Naive thymus-derived CD8-positive, alpha-beta T cell (primary cell): ENCODE measurements around the gene DPM3. TPM values are rescaled to one million over a fixed set of nuclear protein-coding genes. Genes with fewer than 3 reads are reported as not detected.

Experiments used
- ATAC-seq, 2 donors: fragments of 150-1000 bp; cut with Tn5 transposase in 1 of 2; sonication (Bioruptor Pico), chemical (Tn5 transposase) in 1 of 2; 1 replicate in 1 of 2; 2 replicates in 1 of 2; pipeline ENCODE4 v1.10.0; 2021; ENCODE audit warnings: mild to moderate bottlenecking in 2 of 2, moderate library complexity in 2 of 2
- POLR2A ChIA-PET: fragments of 350-600 bp; sonication (Branson Sonifier 250); formaldehyde crosslinking; loops from one replicate; lab custom pipeline; 2021; ENCODE audit warnings: antibody characterized with exemption; lab: Charles Lee
- DNase-seq, 10 donors: peaks; one replicate each; pipeline versions ENCODE4 v3.0.0 to v3.0.0-alpha.2; 2020 to 2022
- H3K27ac Mint-ChIP-seq, 10 donors: one replicate each; pipeline ENCODE4 v1.8.0; 2020 to 2022; ENCODE audit warnings: mild to moderate bottlenecking in 10 of 10, mixed read lengths in 10 of 10, moderate library complexity in 4 of 10, inconsistent platforms in 1 of 10
- H3K27me3 Mint-ChIP-seq, 5 donors: one replicate each; pipeline ENCODE4 v1.8.0; 2021 to 2022; ENCODE audit warnings: mixed read lengths in 5 of 5
- H3K36me3 Mint-ChIP-seq, 3 donors: one replicate each; pipeline ENCODE4 v1.8.0; 2020 to 2022; ENCODE audit warnings: mixed read lengths in 3 of 3, mild to moderate bottlenecking in 2 of 3, inconsistent platforms in 1 of 3
- H3K4me1 Mint-ChIP-seq, 4 donors: one replicate each; pipeline ENCODE4 v1.8.0; 2021 to 2022; ENCODE audit warnings: mixed read lengths in 4 of 4
- H3K4me3 Mint-ChIP-seq, 10 donors: one replicate each; pipeline ENCODE4 v1.8.0; 2020 to 2022; ENCODE audit warnings: mild to moderate bottlenecking in 10 of 10, mixed read lengths in 10 of 10, moderate library complexity in 6 of 10, inconsistent platforms in 1 of 10
- H3K9me3 Mint-ChIP-seq, 9 donors: one replicate each; pipeline ENCODE4 v1.8.0; 2020 to 2022; ENCODE audit warnings: mixed read lengths in 9 of 9, mild to moderate bottlenecking in 3 of 9, inconsistent platforms in 1 of 9, moderate library complexity in 1 of 9
- polyA plus RNA-seq, 3 donors: library from polyadenylated mRNA; unstranded; fragments of 300-500 nt; fragmentation: Illumina TruSeq; gene quantifications; one replicate each; pipeline ENCODE4 v1.2.3, GENCODE V29; 2021
- total RNA-seq, 8 experiments: library from RNA in 2 of 8; stranded (reverse) in 2 of 8; gene quantifications; one replicate each; pipeline ENCODE4 v1.2.3 and lab custom pipeline; 2021 to 2026

DPM3 gene
- total and polyA plus RNA-seq, 5 experiments from 2014 or later, result 45.2 to 159 (median 103) TPM

DNA sequence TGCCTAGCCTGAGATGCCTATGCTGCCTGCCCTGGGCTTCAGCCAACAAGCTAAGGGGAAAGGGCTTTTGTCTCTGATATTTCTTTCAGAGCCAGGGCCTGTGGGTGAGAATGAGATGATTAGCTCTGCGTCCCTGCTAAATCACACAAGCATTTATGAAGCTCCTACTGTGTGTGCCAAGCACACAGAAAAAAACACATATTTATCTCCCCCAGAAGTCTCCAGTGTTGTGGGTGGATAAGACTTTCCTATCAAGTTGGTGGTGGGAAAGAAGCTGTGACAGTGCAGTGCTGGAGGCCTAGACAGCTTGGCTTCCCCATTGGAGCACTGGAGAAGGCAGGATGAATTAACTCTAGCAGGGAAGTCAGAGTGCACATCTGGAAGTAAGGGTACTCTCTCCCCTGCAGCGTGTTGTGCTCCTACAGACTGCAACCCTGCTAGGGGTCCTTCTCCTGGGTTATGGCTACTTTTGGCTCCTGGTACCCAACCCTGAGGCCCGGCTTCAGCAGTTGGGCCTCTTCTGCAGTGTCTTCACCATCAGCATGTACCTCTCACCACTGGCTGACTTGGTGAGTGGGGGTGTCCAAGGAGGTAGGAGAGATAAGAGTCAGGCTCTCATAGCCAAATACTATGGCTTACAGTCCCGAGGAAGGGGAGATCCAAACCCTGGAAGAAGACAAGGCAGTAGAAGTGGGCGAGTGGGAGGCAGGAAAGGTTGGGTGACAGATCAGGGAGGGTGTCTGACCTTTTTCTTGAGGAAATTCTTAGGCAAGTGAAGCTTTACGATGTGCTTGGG is 3.0 kb downstream of the DPM3 start:
- no peak for ATAC-seq

DNA sequence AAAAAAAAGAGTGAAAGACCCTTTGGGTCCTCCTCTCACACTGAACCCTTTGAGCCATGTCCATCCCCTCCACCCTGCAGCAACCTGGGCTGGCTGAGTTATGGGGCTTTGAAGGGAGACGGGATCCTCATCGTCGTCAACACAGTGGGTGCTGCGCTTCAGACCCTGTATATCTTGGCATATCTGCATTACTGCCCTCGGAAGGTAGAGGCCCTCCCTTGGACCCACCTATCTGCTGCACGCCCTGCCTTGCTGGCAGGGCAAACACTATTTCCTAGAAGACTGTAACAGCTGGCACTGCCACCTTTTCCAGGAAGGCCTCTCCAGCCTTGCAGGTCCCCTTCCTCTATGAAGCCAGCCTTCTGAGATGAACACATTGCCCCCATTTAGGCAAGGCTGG is 3.6 kb downstream of the DPM3 start:
- Mint-ChIP-seq H3K27ac (peak overlapping the region; percentile 97 to 100 (median 99)), H3K4me3 (peak overlapping the region; percentile 95 to 100 (median 97)), H3K36me3 (peaks cover 0 to 17% (median 0%) of the 10 kb centered on the region in 3 donors), H3K27me3 (no peaks in the 10 kb centered on the region), H3K4me1 (peaks cover 23 to 48% (median 45%) of the 10 kb centered on the region in 4 donors), H3K9me3 (no peaks in the 10 kb centered on the region)
- peak; percentile 9 to 24 for ATAC-seq
- peak in 4 of 10 donors; percentile 18 to 26 (median 25) for DNase-seq
- POLR2A ChIA-PET, result interaction anchor here (0.6 to 2.5 kb wide), 5 partner anchors 9 to 431 kb away, joined by 3 to 21 read pairs (median 4); partner anchors contain the start of genes EFNA1, KRTCAP2, PYGO2 and TRIM46

More for the DNA sequence above, 3.0 kb downstream of the DPM3 start:
- no peaks in the 10 kb centered on the region for H3K27me3 Mint-ChIP-seq
- peaks cover 21 to 48% (median 45%) of the 10 kb centered on the region in 4 donors for H3K4me1 Mint-ChIP-seq
- no peaks in the 10 kb centered on the region for H3K9me3 Mint-ChIP-seq
- peak overlapping the region; percentile 95 to 100 (median 97) for H3K4me3 Mint-ChIP-seq
- DNase-seq, result no peak
- peak overlapping the region; percentile 97 to 100 (median 99) for H3K27ac Mint-ChIP-seq
- POLR2A ChIA-PET, result interaction anchor here (2.5 kb wide), 1 partner anchor 10 kb away, joined by 10 read pairs; the partner anchor contains the start of gene EFNA1
- peaks cover 0 to 15% (median 0%) of the 10 kb centered on the region in 3 donors for H3K36me3 Mint-ChIP-seq

- H3K9me3 Mint-ChIP-seq, result no peaks in the 10 kb centered on the region
- peaks cover 28 to 52% (median 49%) of the 10 kb centered on the region in 4 donors for H3K4me1 Mint-ChIP-seq
- POLR2A ChIA-PET, result interaction anchor here (0.5 to 2.4 kb wide), 11 partner anchors 9 to 198 kb away, joined by 3 to 21 read pairs (median 4); partner anchors contain the start of genes CKS1B, KRTCAP2, TRIM46 and ZBTB7B
- H3K4me3 Mint-ChIP-seq, result peak within 1 kb of the TSS; percentile 95 to 100 (median 97)
- DNase-seq (peak; percentile 83 to 93 (median 90)), ATAC-seq (peak; percentile 83 to 84)
- peaks cover 0 to 2% (median 0%) of the 10 kb centered on the region in 5 donors for H3K27me3 Mint-ChIP-seq
- peak within 1 kb of the TSS; percentile 97 to 100 (median 99) for H3K27ac Mint-ChIP-seq
- H3K36me3 Mint-ChIP-seq, result peaks cover 0 to 19% (median 0%) of the 10 kb centered on the region in 3 donors
These were observed 4.8 kb downstream of the DPM3 start, which contains the start of gene SLC50A1 for GRCh38 chr1:155135415-155136028. Gene SLC50A1 (plus strand): TSS chr1:155135852. CDS start chr1:155135912, 60 bp downstream.

DNA sequence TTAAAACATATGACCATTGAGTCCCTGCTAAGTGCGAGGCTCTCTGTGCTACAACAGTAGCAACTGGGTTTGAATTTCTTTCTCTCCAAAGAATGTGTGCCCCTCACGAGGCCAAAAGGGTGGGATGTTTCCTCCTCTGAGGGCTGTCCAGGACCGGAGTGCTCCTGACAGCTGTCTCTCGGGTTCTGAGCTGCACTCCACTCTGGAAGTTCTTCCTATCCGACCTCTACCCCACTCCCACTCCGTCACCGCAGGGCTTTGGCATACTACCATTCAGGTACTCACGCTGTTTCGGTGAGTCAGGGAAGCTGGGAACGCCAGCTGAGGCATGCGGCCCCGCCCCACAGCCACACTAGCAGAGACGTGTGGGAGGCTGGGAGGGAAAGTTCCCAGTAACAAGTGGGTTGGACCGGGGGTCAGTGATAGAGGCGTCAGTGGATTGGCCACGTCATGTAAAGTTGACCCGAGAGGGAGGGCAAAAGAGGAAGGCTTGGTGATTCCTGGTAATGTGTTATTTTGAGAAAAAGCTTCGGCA is 5.4 kb downstream of the DPM3 start:
- DNase-seq (no peak), ATAC-seq (no peak)
- Mint-ChIP-seq H3K36me3 (peaks cover 0 to 19% (median 0%) of the 10 kb centered on the region in 3 donors), H3K4me3 (peak overlapping the region; percentile 95 to 100 (median 97)), H3K9me3 (no peaks in the 10 kb centered on the region), H3K27me3 (peaks cover 0 to 3% (median 0%) of the 10 kb centered on the region in 5 donors), H3K4me1 (peaks cover 27 to 51% (median 49%) of the 10 kb centered on the region in 4 donors), H3K27ac (peak overlapping the region; percentile 97 to 100 (median 99))
- POLR2A ChIA-PET, result interaction anchor here (0.5 to 2.4 kb wide), 10 partner anchors 9 to 197 kb away, joined by 3 to 21 read pairs (median 4); partner anchors contain the start of genes CKS1B, KRTCAP2, TRIM46 and ZBTB7B

DNA sequence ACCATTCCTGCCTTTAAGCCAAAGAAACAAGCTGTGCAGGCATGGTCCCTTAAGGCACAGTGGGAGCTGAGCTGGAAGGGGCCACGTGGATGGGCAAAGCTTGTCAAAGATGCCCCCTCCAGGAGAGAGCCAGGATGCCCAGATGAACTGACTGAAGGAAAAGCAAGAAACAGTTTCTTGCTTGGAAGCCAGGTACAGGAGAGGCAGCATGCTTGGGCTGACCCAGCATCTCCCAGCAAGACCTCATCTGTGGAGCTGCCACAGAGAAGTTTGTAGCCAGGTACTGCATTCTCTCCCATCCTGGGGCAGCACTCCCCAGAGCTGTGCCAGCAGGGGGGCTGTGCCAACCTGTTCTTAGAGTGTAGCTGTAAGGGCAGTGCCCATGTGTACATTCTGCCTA is 6.0 kb downstream of the DPM3 start:
- Mint-ChIP-seq H3K4me3 (peak overlapping the region; percentile 95 to 100 (median 97)), H3K27me3 (peaks cover 0 to 3% (median 0%) of the 10 kb centered on the region in 5 donors), H3K36me3 (peaks cover 0 to 19% (median 0%) of the 10 kb centered on the region in 3 donors), H3K9me3 (no peaks in the 10 kb centered on the region), H3K27ac (peak overlapping the region; percentile 97 to 100 (median 99)), H3K4me1 (peaks cover 31 to 55% (median 52%) of the 10 kb centered on the region in 4 donors)
- DNase-seq, result no peak
- POLR2A ChIA-PET, result interaction anchor here (1.2 to 2.4 kb wide), 5 partner anchors 8 to 196 kb away, joined by 3 to 21 read pairs (median 4); partner anchors contain the start of genes KRTCAP2 and TRIM46
- ATAC-seq, result no peak

DNA sequence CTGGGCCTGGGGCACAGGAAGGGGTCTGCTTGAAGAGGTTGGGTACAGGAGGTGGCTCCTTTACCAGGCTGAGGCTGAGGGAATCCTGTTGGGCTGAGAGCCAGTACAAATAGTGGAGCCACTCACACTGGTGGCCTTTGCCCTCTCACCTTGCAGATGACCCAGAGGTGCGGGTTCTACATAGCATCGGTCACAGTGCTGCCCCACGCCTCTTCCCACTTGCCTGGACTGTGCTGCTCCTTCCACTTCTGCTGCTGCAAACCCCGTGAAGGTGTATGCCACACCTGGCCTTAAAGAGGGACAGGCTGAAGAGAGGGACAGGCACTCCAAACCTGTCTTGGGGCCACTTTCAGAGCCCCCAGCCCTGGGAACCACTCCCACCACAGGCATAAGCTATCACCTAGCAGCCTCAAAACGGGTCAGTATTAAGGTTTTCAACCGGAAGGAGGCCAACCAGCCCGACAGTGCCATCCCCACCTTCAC is 6.5 kb downstream of the DPM3 start:
- peak overlapping the region in 6 of 10 donors; percentile 7 to 99 (median 66) for H3K4me3 Mint-ChIP-seq
- no peak for DNase-seq
- H3K27ac Mint-ChIP-seq, result peak overlapping the region in 8 of 10 donors; percentile 3 to 98 (median 64)
- no peaks in the 10 kb centered on the region for H3K9me3 Mint-ChIP-seq
- ATAC-seq, result no peak
- H3K36me3 Mint-ChIP-seq, result peaks cover 0 to 19% (median 0%) of the 10 kb centered on the region in 3 donors
- POLR2A ChIA-PET, result interaction anchor here (0.6 to 2.0 kb wide), 4 partner anchors 13 to 724 kb away, joined by 3 to 4 read pairs (median 4); no protein-coding TSS in a partner anchor
- peaks cover 33 to 57% (median 54%) of the 10 kb centered on the region in 4 donors for H3K4me1 Mint-ChIP-seq
- H3K27me3 Mint-ChIP-seq, result peaks cover 0 to 3% (median 0%) of the 10 kb centered on the region in 5 donors

DNA sequence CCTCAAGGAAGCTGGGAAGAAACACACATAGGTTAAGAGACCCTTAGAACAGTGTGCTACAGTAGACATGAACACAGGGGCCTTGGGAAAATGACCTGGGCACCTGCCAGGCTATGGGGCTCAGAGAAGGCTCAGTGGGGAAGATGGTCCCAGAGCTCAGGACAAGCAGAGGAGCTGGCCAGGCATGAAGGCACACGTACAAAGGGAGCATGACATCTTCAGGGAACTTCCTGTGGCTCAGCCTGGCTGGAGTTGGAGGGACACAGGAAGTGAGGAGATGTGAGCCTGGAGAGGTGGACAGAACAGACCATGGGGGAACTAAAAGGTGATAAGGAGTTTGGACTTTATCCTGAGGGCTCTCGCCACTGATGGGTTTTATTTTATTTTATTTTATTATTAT is 8.5 kb downstream of the DPM3 start:
- ATAC-seq (no peak), DNase-seq (no peak)
- Mint-ChIP-seq H3K36me3 (peaks cover 0 to 14% (median 0%) of the 10 kb centered on the region in 3 donors), H3K4me3 (peak overlapping the region in 1 of 10 donors; percentile 42), H3K27me3 (peaks cover 0 to 13% (median under 1%) of the 10 kb centered on the region in 5 donors), H3K9me3 (no peaks in the 10 kb centered on the region), H3K27ac (peak overlapping the region in 7 of 10 donors; percentile 30 to 90 (median 58)), H3K4me1 (peaks cover 42 to 58% (median 52%) of the 10 kb centered on the region in 4 donors)
- POLR2A ChIA-PET, result no interaction called here

DNA sequence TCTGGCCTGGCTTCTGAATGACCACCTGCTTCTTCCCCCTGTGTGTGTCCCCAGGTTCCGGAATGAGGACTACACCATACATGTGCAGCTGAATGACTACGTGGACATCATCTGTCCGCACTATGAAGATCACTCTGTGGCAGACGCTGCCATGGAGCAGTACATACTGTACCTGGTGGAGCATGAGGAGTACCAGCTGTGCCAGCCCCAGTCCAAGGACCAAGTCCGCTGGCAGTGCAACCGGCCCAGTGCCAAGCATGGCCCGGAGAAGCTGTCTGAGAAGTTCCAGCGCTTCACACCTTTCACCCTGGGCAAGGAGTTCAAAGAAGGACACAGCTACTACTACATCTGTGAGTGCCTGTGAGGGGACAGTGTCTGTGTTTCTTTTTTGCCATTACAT is 9.0 kb downstream of the DPM3 start:
- H3K27me3 Mint-ChIP-seq, result peaks cover 0 to 14% (median 2%) of the 10 kb centered on the region in 5 donors
- peaks cover 0 to 14% (median 0%) of the 10 kb centered on the region in 3 donors for H3K36me3 Mint-ChIP-seq
- DNase-seq (no peak), ATAC-seq (no peak)
- POLR2A ChIA-PET, result interaction anchor here (1.0 kb wide), 1 partner anchor 42 kb away, joined by 4 read pairs; the partner anchor contains the start of gene KRTCAP2
- H3K4me1 Mint-ChIP-seq, result peaks cover 42 to 60% (median 52%) of the 10 kb centered on the region in 4 donors
- H3K27ac Mint-ChIP-seq, result peak overlapping the region in 9 of 10 donors; percentile 25 to 91 (median 78)
- no peaks in the 10 kb centered on the region for H3K9me3 Mint-ChIP-seq
- peak overlapping the region in 1 of 10 donors; percentile 48 for H3K4me3 Mint-ChIP-seq

GRCh38 chr1:155130272-155131006 is 9.9 kb downstream of the DPM3 start:
- Mint-ChIP-seq H3K4me3 (peak overlapping the region in 9 of 10 donors; percentile 3 to 95 (median 85)), H3K36me3 (peaks cover 0 to 14% (median 0%) of the 10 kb centered on the region in 3 donors), H3K27me3 (peaks cover 0 to 14% (median 2%) of the 10 kb centered on the region in 5 donors), H3K27ac (peak overlapping the region; percentile 63 to 93 (median 86)), H3K4me1 (peaks cover 38 to 53% (median 52%) of the 10 kb centered on the region in 4 donors), H3K9me3 (no peaks in the 10 kb centered on the region)
- ATAC-seq (no peak), DNase-seq (no peak)
- POLR2A ChIA-PET, result interaction anchor here (1.0 to 3.1 kb wide), 3 partner anchors 10 to 43 kb away, joined by 3 to 10 read pairs (median 4); partner anchors contain the start of genes DPM3 and KRTCAP2

DNA sequence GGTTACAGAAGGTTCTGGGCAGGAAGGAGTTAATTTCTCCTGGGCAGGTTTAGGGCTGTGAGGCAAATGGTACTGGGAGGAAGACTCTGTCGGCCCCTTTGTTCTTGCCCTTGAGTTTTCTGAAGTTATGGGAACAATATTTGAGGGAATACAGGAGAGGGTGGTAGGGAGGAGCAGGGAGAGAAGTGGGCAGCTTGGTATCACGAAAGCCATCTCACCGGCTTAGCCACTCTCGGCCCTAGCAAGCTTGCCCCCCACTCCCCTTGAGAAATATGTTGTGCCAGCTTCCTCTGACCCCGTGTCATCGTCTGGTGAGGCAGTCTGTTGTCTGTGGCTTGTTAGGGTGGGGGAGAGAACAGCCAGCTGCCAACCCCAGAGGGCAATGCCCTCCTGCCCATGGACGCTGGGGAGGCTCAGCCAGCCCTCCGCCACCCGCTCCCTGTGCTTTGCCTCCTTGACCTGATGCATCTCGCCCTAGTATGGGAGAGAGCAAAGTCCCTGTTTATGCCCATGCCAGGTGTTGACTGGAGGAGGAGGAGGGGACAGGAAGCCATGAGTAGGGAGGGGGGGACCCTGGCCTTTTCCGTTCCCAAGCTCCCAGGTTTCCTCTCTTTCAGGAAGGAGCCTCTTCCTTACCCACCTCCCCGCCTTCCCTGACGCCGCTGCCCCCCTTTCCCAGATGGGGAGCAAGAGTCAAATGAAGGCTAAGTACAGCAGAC is 11.4 kb downstream of the DPM3 start:
- H3K4me1 Mint-ChIP-seq, result peaks cover 31 to 45% (median 41%) of the 10 kb centered on the region in 4 donors
- peak overlapping the region; percentile 82 to 95 (median 87) for H3K4me3 Mint-ChIP-seq
- no peaks in the 10 kb centered on the region for H3K9me3 Mint-ChIP-seq
- ATAC-seq (peak; percentile 27 to 29), DNase-seq (peak in 3 of 10 donors; percentile 29 to 39 (median 31))
- H3K36me3 Mint-ChIP-seq, result peaks cover 0 to 11% (median 0%) of the 10 kb centered on the region in 3 donors
- peaks cover 0 to 14% (median 2%) of the 10 kb centered on the region in 5 donors for H3K27me3 Mint-ChIP-seq
- peak overlapping the region; percentile 74 to 92 (median 88) for H3K27ac Mint-ChIP-seq
- POLR2A ChIA-PET, result interaction anchor here (0.7 to 3.1 kb wide), 10 partner anchors 8 to 1219 kb away, joined by 3 to 10 read pairs (median 3); partner anchors contain the start of genes DPM3 and KRTCAP2
